Inflammatory macrophage treated with lipopolysaccharide for 1 hour (primary cell): ENCODE measurements around the gene NFYA.
A peak's percentile ranks its signal among the peaks of the same experiment; 100 is the strongest.
"Not testable (repeated sequence)": the region's sequence is repeated elsewhere in the genome, so short reads cannot be mapped to it uniquely, and the experiment has no call there.

Experiments
- DNase-seq, 2 donors: peaks; one replicate each; pipeline ENCODE4 v3.0.0-alpha.2; 2020 to 2022

NFYA gene

DNA sequence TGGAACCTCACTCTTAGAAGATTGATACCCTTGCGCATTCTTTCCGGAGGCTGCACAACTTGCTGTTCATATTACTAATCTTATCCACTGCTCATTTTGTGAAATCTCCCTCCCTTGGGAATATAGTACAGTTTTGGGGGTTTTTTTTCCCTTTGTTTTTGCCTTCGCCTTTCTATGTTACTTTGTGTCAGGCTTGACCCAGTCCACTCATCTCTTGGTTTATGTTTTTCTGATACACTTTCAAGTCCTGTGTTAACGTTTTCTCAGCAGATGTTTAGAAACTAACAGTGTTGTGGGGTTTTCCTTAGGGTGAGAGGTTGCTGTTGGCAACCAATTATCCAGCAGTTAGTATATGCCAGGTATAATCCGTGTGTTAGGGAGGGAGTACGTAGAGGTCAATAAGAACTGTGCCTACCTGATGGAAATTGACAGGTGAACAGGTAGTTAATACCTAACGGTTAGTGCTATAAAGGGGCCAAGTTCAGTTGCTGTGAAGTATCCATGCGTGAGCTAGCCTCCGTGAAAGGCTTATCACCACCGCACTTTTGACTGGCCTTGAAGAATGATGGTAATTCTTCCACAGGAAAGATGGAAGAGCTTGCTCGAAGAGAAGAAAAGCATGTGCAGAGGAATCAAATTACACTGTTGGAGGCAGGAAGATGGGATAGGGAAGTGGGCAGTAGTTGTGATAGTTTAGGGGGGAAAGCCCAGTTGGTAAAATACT, 1.4 kb downstream of the NFYA start:
- peak in 1 of 2 donors; percentile 16 for DNase-seq

GRCh38 chr6:41074692-41075436, 2.1 kb downstream of the NFYA start:
- no peak for DNase-seq

DNA sequence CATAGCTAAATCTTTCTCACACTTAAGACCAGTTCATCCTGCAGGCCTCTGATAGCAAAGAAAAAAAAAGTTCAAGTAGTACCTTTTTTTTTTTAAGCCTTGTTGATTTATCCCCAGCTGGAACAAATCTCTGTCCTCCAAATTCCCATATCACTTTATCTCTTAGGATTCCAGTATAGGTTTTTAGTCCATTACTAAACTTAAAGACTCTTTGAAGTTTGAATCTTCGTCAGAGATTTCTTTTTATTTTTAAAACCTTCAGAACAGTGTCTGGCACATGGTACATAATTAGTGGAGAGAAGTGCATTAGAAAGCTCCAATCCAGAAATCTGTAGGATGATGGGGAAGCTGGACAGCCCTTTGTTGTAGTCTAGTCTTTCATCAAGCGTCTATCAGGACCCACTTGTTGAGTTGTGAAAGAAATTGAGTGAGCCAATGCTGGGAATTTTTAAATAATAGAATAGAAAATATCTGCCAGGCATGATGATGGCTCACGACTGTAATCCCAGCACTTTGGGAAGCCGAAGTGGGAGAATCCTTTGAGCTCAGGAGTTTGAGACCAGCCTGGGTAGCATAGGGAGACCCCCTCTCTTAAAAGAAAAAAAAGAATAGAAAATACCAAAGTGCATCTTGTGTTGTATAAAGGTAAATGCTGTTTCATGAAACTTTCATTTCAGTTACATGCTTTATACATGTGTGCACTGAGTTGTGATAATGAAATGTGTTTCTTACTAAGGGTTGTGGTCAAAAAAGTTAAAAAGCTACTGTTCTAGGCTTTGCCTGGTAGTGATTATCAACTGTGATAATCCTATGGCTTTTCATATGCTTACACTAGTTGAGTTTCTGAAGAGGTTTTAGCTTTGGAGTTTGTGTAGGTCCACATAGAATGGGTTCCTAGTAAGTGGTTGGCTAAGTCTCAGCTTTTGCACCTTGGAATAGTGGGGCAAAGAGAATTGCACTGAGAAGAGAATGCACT, 3.2 kb downstream of the NFYA start:
- DNase-seq = peak; percentile 31 to 62

DNA sequence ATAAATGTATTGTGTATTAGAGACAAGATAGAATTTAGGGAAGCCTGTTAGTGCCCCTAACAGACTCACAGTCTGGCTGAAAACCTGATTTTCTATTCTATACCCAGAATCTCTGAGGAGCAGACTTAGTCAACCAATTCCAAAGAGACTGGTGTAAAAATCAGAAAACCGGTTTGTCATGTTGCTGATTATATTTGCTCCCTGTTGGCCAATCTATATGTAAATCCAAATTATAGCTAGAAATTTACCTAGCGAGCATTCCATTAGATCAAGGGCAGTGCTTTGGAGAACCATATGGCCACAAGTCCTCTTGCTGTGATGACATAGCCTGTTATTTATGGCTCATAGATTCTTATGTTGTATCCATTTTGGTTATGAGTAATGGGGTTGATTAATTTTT, 4.8 kb downstream of the NFYA start:
- DNase-seq = no peak

DNA sequence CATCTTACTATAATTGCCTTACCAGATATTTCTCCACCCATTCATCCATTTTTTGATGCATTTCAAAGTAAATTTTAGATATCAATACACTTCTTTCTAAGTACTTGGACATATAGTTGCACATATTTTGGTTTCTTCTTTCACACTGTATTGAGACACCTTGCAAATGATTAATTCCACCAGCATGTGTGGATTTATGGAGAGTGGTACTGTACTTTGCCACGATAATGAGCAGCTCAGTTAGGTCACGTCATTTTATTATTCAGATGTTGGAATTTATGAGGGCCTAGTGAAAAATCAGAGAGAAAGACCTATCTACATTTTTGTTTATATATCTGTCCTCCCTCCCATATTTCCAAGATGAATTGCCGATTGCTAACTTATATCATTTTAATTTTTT, 5.3 kb downstream of the NFYA start:
- DNase-seq = no peak

DNA sequence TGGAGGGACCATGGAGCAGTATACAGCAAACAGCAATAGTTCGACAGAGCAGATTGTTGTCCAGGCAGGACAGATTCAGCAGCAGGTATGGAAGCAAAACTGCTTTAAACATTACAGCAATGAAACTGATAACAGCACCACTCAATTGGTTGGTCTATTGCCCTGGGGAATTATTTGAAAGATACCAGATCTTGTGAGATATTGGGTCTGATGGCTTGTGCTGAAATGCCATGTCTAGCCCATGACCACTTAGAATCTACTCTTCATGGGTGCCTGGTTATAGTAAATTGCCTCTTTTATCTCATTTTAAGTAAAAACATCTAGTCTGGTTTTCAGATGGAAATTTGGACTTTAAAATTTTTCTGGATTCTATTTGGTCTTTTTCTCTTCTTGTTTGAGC, 6.3 kb downstream of the NFYA start:
- no peak for DNase-seq

DNA sequence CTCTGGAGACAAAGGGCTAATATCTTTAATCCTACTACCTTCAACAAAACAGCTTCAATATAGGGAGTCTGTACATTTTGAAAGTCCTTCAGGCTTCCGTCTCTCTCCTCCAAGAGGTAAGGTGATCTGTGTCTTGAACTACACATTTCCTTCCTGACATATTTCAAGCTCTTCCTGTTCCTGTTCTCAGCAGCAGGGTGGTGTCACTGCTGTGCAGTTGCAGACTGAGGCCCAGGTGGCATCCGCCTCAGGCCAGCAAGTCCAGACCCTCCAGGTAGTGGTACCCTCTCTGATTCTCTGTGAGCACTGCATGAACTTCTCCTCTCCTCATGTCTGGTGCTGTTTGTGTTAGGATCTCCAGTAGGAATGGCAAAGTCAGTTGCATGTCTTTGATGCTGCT, 7.8 kb downstream of the NFYA start:
- no peak for DNase-seq

- no peak for DNase-seq
These were observed 10.3 kb downstream of the NFYA start for GRCh38 chr6:41083072-41083471.

DNA sequence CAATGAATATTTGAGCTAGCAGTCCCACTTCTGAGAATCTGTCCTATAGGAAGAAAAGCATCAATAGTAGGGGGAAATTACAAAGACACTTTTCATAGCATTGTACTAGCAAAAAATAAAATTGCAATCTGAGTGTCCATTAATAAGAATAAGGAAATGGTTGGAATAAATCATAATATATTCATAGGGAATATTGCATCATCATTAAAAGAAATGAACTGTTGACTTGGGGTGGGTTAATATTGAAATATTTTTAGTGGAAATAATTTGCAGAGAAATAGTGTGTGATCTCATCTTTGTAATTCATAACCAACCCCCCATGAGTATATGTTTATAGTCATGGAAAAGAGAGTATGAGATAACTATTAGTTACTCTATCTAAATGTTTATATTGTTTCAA, 12.4 kb downstream of the NFYA start:
- DNase-seq = no peak

DNA sequence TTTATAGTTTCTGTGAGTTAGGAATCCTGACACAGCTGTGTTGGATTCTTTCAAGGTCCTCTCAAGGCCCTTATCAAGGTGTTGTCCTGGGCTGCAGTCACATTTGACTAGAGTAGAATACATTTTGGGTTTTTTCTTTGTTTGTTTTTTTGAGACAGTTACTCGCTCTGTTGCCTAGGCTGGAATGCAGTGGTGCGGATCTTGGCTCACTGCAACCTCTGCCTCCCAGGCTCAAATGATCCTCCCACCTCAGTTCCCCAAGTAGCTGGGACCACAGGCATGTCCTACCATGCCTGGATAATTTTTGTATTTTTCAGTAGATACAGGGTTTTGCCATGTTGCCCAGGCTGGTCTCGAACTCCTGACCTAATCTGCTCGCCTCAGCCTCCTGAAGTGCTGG, 15.7 kb downstream of the NFYA start:
- no peak for DNase-seq

GRCh38 chr6:41090841-41091761, 18.3 kb downstream of the NFYA start:
- DNase-seq = no peak

GRCh38 chr6:41092421-41093140, 19.8 kb downstream of the NFYA start:
- peak; percentile 31 to 51 for DNase-seq

GRCh38 chr6:41093729-41094128, 21.0 kb downstream of the NFYA start:
- DNase-seq = no peak

DNA sequence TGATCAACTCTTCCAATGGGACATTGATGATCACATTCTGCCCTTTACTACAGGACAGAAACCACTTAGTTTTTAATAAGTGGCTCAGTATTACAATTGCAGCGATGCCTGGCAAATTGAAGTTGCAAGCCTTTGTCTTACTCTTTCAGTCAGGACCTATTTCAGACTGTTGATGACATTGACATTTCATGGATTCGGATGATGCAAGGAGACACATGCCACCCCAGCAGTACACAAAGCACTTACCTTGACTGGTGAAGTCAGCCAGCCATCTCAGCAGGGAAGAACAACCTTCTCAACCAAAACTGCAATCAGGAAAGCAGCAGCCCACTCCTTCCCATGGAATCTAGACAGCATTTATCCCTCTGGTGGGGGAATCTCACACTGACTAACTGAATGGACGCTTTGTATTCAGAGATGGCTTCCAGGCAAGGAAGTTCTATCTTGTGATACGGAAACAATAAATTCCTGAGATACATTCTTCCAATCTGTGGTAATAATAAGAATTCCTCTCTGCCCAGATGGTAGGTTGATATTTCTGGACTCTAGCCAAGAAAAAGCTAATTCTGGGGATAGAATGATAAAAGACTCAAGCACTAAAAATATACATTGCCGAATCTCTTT, 24.8 kb downstream of the NFYA start:
- DNase-seq = no peak

GRCh38 chr6:41098366-41098765, 25.6 kb downstream of the NFYA start:
- no peak for DNase-seq

GRCh38 chr6:41100871-41101287, 28.1 kb downstream of the NFYA start:
- no peak for DNase-seq

GRCh38 chr6:41103847-41104246, 31.1 kb downstream of the NFYA start:
- DNase-seq = no peak

- no peak for DNase-seq
These were observed 38.2 kb downstream of the NFYA start for GRCh38 chr6:41111017-41111416.

- not testable (repeated sequence) for DNase-seq
These were observed 42.3 kb downstream of the NFYA start for GRCh38 chr6:41115027-41115426.

DNA sequence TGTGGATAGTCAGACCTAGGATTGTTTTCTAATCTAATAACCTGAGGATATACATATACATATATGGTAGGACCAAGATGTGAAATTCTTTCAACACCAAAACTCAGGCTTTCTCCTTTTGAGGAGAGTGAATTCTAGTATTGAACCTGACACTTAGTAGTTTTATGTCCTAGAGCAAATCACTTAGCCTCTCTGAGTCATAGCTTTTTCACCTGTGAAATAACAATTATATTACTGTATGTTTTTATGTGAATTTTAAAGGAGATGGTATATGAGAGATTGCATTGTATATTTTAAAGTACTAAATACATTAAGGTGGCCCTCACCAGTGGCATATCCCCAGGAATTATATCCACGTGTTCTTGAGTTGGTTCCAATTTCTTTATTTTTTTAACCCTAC, 46.7 kb downstream of the NFYA start:
- no peak for DNase-seq

- no peak for DNase-seq
These were observed 47.3 kb downstream of the NFYA start for GRCh38 chr6:41120058-41120457.
